Right lobe of liver (tissue), 4 donors: Measurements from ENCODE around the gene PPP1R2B.

ENCODE experiments used
- POLR2A ChIP-seq: fragments of 450-650 bp; IDR thresholded peaks from one replicate; pipeline ENCODE4 v1.6.1; 2017; ENCODE audit warnings: antibody characterized with exemption, mild to moderate bottlenecking
- TF ChIP-seq, protein P1 (sequence below), 4 donors: fragments of 200-600 bp in 3 of 4; fragments of 450-650 bp in 1 of 4; IDR thresholded peaks; one replicate each; pipeline versions ENCODE4 v1.5.1 to v1.8.0; 2016 to 2022; ENCODE audit warnings: antibody characterized with exemption in 4 of 4, mild to moderate bottlenecking in 2 of 4
- donor health status: DM: no; HTN: no; CAD: no.
- donor health status: DM: no; HTN: no; CAD: no.
- donor health status: DM: no; HTN: yes; CAD: no.

DNA sequence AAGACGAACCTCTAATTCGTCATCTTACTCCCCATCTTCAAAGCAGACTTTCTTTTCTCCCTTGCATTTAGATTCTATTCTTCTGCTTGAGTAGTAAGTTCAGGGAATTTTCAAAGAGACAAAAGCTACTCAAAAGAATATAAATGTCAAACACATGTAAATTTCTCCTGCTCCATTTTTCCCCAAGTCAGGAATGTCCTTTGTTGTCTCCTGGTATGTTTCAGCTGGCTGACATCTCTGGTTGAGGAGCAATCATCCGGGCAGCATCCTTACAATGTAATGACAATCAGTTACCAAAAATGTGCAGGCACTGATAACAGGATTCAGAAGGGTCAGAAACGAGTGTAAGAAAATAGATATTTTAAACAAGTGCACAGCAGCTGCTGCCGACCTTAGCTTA, 47.6 kb upstream of the PPP1R2B start:
- TF ChIP-seq, protein P1, sequence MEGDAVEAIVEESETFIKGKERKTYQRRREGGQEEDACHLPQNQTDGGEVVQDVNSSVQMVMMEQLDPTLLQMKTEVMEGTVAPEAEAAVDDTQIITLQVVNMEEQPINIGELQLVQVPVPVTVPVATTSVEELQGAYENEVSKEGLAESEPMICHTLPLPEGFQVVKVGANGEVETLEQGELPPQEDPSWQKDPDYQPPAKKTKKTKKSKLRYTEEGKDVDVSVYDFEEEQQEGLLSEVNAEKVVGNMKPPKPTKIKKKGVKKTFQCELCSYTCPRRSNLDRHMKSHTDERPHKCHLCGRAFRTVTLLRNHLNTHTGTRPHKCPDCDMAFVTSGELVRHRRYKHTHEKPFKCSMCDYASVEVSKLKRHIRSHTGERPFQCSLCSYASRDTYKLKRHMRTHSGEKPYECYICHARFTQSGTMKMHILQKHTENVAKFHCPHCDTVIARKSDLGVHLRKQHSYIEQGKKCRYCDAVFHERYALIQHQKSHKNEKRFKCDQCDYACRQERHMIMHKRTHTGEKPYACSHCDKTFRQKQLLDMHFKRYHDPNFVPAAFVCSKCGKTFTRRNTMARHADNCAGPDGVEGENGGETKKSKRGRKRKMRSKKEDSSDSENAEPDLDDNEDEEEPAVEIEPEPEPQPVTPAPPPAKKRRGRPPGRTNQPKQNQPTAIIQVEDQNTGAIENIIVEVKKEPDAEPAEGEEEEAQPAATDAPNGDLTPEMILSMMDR (IDR thresholded peaks at IDR 0.05) = no peak
- TF ChIP-seq POLR2A = no peak
